Measurements from ENCODE around the gene RPL19.

RPL19 gene

DNA sequence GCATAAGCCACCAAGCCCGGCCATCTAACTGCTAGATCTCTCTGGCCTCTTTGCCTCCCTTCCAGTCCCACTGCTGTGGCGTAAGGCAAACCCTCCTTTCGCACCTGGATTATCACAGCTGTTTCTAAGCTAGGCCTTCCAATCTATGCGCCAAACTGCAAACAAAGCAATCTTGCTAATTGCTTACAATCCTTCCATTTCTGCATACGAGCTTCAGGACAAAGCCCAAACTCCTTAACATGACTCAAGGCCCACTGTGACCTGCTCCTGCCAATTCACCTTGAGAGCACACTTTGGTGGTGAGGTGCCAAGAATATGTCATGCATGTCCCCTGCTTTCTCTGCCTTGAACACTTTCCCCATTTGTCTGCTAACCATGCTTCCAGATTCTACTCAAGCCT is 28.1 kb upstream of the RPL19 start:
- DNase-seq (ENCODE audit: low read depth in 2 of 2, low spot score in 1 of 2), result no peak

DNA sequence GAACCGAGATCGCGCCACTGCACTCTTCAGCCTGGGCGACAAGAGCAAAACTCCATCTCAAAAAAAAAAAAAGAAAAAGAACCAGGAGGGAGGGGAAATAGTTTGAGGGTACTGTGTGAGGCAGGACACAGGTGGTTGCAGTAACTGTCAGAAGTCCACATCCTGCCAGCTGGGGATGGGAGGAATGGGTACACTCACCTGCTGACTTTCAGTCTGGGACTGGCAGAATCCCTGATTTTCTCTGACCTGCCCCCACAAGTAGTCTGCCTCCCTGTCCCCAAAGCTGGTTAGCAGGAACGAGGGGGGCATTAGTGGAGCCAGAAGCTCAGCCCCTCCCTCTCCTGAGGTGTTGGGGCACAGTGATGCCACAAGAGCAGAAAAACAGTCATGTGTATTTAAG is 27.0 kb upstream of the RPL19 start:
- no peak for DNase-seq (ENCODE audit: low read depth in 2 of 2, low spot score in 1 of 2)

DNA sequence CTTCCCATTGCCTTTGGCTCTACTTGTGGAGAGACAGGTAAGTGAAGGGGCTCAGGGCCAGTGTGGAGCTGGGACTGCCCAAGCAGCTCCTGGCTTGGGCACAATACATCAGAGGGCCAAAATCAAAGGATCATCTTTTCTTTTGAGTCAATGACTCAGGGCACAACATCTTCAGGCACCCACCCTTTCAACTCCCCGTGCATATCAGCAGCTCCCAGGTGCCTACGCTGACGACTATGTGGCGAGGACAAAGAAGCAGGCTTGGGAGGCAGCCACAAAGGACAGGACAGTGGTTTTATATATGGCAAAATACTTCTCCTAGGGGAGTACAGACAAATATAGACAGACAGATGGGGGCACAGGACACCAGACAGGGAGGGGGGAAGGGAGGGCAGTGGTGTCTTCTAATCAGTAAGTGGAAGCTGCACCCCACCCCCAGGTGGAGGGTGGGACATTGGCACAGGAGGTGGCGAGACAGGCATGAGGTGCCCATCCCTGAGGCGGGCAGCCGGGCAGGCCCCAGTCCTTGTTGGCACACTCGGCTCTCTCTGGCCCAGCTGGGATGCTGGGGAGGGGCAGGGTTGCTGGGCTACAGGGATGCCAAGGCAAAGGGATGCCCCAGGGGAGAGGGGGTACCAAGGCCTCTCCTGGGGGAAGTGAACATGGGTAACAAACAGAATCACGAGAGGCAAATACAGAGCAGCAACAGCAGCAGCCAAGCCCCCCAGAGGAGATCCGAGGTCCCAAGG is 26.4 kb upstream of the RPL19 start:
- no peak for DNase-seq (ENCODE audit: low read depth in 2 of 2, low spot score in 1 of 2)

DNA sequence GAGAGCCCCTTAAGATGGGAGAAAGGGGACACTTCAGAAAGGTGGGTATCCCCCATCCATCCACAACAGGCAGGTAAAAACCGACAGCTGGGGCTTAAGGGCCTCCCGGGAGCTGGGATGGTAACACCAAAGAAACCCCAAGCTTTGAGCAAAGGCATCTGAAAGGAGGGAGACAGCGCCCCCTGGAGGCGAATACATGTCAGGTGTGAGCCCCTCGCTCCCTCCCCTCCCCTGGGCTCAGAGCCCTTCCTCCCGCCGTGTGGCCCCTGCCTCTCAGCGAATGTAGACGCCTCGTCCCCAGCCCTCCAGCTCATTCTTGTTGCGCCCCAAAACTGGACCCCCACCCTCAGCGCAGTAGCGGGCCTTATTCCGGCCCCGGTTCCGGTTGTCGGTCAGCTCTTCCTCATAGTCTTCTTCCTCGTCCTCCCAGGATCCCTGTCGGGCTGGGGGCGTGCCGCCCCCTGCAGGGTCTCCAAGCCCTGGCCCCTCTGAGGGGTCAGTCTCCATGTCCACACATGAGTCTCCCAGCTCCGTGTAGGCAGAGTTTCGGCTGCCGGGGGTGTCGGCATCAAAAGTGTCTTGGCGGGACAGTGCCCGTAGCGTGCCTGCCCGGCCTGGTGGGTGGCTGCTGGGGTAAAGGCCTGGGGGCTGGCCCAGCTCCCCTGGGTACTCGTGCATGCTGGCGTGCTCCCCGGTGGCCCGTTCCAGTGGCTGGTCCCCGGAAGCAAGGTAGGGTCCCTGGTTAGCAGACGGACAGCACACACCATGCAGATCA is 25.0 kb upstream of the RPL19 start:
- peak; percentile 53 to 68 for DNase-seq (ENCODE audit: low read depth in 2 of 2, low spot score in 1 of 2)

DNA sequence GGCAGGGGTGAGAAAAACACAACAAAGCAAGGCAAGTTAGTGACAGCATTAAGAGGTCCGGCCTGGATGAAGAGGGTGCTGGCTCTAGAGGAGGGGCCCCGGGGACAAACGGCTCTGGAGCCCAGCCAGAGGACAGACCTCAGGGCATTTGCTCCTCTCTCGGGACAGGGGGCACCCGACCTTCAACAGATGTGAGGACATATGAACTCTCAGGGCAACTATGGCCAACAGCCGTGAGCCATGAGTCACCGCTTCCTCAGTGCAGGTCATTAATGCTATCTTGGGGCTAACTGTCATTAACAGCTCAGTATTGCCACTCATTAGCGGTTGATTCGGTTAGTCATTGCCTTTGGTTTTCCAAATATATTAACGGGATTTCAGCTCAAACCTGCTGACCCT is 24.4 kb upstream of the RPL19 start:
- no peak for DNase-seq (ENCODE audit: low read depth in 2 of 2, low spot score in 1 of 2)

DNA sequence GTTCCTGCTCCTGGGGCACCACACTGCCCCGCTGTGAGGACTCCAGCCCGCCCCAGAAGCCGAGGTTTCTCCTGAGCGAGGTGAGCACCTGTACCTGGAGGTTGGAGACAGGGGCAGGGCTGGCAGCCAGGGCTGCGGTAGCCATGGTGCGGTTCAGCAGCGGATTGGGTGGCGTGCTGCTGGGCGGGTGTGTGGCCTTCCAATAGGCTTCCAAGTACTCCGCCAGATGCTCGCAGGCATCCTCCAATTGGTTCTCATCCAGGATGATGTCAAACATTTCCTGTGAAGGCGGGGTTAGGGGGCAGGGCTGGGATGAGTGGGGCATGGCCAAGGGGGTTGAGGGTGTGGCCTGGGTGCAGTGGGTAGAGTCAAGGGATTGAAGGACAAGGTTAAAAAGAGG is 22.8 kb upstream of the RPL19 start:
- no peak for DNase-seq (ENCODE audit: low read depth in 2 of 2, low spot score in 1 of 2)

DNA sequence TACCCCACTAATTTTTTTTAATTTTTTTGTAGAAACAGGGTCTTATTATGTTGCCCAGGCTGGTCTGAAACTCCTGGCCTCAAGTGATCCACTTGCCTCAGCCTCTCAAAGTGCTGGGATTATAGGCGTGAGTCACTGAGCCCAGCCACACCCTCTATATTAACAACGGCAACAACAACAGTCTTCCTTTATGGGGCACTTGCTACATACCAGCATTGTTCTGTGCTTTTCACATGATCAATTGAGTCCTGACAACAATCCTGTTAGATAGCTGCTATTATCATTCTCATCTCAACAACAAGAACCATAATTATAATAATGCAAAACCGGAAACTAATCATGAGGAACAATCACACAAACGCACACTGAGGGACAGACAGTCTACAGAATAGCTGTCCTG is 21.5 kb upstream of the RPL19 start:
- no peak for DNase-seq (ENCODE audit: low read depth in 2 of 2, low spot score in 1 of 2)

DNA sequence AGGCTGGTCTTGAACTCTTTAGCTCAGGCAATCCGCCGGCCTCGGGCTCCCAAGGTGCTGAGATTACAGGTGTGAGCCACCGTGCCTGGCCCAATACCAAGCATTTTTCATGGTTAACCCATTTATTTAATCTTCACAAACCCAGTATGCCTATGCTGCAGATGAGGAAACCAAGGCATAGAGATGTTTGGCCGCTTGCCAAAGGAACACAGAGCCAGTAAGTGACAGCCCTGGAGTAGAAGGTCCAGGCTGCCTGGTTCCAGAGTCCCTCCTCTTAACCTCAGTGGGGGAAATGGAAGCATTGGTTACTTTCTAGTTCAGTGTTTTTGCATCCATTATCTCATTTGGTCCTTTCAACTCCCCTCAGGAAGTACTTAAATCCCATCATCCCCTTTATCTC is 18.8 kb upstream of the RPL19 start:
- DNase-seq (ENCODE audit: low read depth in 2 of 2, low spot score in 1 of 2), result no peak

DNA sequence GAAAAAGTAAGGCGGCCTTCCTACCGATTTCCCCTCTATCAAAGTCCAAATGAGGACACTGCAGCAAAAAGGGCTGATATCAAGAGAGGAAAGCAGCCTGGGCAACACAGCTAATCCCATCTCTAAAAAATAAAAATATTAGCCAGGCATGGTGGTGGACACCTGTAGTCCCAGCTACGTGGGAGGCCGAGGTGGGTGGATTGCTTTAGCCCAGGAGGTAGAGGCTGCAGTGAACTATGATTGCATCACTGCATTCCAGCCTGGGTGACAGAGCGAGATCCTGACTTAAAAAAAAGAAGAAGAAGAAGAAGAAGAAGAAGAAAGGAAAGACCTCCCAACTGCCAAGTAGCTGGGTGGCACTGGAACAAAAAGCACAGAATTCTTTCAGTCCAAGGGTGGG is 17.0 kb upstream of the RPL19 start:
- no peak for DNase-seq (ENCODE audit: low read depth in 2 of 2, low spot score in 1 of 2)

DNA sequence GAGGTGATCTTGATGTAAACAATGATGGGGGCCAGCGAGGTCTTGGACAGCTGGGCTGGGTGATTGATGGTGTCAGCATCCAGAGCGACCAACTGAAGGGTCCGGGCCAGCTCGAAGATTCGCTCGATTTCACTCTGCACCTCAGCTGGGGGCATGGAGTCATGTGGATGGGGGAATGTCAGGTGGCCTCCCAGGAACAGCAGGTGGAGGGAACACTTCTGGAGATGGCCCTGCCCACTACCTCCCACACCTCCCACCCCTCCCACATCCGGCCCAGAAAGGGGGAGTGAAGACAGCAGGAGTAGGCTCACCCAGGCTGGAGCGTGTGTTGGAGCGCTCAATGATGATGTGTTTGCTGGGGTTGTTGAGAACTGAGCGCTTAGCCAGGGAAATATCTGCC is 16.4 kb upstream of the RPL19 start:
- no peak for DNase-seq (ENCODE audit: low read depth in 2 of 2, low spot score in 1 of 2)

DNA sequence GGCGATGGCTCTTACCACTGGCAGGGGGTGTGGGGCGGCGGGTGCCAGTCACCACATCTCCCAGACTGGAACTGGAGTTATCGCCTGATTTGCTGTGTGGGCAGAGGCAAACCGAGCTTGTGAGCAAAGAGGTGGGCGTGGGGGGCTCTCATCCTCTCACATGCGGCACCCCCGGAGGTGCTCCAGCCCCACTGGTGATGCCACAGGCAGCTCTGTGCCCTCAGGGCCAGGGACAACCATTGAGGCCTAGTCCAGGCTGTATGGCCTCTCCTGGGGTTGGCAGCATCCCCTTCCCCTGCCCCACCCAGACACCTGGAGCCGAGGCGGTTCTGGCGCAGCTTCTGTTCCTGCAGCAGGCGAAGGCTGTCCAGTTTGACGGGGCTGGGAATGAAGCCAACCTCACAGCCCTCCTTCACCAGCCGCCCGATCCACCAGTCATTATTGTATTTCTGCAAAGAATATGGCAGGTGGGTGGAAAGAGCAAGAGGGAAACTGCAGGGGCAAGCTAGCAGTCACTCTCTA is 13.5 kb upstream of the RPL19 start:
- no peak for DNase-seq (ENCODE audit: low read depth in 2 of 2, low spot score in 1 of 2)

DNA sequence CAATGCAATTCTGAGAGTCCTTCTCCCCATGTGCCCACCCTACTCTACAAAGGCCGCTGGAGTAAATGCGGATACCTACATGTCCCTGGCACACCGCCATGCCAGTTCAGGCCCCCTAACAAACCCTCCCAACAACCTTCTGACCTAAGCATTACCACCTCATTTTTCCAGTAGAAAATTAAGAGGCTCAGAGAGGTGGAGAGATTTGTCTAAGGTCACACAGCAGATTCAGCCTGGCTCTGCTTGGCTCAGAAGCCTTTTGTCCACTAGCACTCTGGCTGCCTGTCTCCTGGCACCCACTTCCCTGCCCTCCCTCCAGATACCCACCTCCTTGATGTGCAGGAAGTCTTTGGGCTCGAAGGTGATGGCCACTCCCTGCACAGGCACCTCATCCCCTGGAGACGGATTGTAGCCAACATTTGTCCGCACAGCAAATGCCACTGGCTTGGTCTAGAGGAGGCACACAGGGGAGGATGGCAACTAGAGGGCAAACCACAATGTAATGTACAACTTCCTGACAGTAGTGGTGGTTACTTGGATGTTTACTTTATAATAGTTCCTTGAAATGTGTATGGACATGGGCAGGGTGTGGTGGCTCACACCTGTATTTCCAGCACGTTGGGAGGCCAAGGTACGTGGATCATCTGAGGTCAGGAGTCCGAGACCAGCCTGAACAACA is 12.8 kb upstream of the RPL19 start:
- DNase-seq (ENCODE audit: low read depth in 2 of 2, low spot score in 1 of 2), result no peak

DNA sequence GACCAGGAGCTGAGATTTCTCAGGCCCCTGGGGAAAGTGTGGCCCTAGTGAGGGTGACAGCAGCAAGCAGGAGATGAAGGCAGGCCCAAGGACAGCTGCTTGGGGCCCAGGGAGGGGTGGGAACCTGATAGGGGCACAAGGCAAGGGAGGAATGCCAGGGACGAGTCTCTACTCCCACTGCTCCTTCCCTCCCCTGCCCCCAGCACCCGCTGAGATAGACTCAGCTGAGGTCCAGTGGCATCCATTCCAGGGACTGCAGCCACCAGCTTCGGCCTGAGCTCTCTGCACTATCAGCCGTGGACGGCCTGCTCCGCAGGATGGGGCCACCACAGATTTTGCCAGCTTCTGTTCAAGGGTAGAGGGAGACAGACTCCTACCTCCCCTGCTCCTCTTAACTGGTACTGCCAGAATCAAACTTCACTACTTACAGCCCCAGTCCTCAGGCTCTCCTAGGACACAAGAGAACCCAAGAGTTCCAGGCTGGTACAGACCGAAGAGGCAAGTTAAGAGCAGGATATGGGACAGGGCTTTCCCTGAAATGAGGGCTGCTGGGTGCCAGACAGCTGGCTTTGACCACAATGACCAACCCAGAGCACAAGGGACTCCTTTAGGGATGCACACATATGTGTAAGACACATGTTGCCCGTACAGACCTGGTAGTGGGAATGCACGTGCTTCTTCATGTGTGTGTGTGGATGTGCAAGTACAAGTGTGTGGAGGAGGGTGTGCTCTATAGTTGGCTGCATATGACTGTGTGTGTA is 8.2 kb upstream of the RPL19 start:
- no peak for DNase-seq (ENCODE audit: low read depth in 2 of 2, low spot score in 1 of 2)

DNA sequence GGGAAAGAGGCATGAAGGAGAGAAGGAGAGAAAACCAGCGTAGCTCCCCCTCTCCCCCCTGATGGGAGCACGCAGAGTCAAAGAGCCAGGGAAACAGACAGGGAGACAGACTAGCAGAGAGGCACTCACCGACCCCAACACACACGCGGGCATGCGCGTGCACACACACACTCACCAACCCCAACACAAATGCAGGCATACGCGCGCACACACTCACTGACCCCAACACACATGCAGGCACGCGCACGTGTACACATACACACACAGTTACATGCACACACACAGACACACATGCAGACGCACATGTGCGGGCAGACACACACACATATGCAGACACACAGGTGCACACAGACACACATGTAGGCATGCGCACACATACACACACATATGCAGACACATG is 7.2 kb upstream of the RPL19 start:
- no peak for DNase-seq (ENCODE audit: low read depth in 2 of 2, low spot score in 1 of 2)

DNA sequence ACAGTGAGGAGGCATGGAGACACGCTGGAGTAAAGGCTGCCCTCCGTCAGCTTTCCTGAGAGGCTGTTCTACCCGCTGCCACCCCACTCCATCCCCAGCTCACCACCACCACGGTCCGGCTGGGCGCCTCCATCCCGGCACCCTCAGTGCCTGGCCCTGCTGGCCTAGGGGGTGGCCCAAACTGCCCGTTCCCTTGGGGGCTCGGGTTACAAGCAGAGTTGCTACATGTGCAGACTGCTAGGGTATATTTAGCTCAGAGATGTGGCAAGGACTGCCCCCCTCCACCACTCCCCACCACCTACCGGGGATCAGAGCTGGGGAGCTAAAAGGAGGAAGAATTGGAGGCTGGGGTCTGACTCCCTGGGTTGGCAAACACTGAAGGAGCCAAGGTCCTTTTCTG is 6.7 kb upstream of the RPL19 start:
- no peak for DNase-seq (ENCODE audit: low read depth in 2 of 2, low spot score in 1 of 2)

DNA sequence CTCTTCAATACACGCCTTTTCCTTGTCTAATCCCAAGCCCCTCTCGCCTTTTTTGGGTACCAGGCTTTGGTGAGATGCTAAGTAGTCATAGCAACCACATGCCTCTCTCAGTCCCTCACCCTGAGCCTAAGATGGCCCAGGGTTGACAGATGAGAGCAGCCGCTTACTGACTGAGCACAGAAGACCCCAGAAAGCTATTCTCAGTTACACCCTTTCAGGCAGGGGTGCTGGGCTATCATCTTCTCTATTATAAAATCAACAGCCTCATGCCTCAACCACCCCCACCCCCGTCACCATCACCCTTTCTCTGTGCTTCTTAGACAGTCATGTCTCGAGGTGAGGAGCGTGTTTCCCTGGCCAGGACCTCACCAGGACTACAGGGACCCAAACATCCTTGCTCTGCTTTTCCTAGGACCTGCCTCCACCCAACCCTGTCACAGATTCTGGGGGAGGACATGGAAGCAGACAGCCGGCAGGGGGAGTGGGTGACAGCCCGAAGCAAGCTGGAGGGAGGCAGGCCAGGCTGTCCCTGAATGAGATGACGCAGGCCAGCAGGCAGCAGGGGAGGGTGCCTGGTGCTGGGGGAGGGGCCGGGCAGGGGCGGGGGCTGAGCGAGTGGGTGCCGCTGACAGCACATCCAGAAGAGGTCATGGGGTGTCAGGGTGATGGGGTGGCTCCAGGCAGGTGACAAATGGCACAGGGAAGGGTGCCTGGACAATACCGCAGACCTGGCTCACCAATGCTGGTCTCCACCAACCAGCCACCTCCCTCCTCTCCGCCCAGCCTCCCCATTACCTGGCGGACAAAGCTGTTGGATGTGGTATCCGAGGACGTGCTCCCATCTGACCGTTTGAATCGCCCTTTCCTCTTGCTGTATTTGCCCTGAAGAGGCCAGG is 5.7 kb upstream of the RPL19 start:
- no peak for DNase-seq (ENCODE audit: low read depth in 2 of 2, low spot score in 1 of 2)

DNA sequence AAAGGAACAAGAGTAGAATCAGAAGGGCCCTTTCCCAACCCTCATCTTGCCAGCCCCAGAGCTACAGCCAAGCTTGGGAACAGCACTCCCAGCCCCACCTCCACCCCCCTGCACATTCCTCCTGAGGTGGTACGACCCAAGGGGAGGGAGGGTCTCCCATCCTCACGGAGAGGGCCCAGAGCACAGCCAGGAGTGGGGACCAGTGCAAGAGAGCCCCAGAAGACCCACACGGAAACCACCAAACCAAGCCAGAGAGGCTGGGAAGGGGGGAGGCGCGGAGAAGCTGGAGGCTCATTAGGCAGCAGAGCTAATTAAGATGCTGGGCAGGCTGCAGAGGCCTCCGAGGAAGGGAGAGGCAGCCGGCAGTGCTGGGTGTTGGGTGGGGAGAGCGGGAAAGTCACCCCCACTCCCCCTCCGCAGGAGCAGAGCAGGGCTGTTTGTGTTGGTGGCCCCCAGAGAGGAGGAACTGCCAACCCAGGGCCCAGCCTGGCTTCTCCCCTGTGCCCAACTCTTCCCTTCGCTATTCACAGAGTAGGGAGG is 5.0 kb upstream of the RPL19 start:
- DNase-seq (ENCODE audit: low read depth in 2 of 2, low spot score in 1 of 2), result no peak

DNA sequence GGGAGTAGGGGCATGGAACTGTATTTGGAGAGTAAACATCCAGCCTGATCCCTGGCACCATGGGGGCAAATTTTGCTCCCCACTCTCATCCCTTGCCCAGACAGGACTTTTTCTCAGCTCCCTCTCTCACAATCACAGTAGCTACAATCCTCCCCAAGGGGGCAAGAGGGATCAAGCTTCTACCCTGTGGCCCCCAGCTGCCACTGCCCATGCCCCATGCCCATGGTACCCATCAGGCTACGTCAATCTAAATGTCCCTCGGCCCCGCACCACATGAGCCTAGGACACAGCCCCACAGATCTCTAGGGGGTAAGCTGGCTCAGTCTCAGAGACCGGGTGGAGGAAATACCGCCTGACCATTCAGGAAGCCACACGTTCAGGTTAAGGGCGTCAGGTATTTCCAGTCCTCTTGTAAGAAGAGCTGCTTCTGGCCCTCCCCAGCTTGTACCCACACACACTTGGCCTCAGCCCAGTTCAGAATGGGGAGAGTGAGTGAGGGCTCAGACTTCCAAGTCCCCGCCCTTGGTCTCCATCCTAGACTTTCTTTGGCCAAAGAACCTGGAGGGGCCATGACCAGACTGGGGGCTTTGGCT is 4.4 kb upstream of the RPL19 start:
- no peak for DNase-seq (ENCODE audit: low read depth in 2 of 2, low spot score in 1 of 2)

DNA sequence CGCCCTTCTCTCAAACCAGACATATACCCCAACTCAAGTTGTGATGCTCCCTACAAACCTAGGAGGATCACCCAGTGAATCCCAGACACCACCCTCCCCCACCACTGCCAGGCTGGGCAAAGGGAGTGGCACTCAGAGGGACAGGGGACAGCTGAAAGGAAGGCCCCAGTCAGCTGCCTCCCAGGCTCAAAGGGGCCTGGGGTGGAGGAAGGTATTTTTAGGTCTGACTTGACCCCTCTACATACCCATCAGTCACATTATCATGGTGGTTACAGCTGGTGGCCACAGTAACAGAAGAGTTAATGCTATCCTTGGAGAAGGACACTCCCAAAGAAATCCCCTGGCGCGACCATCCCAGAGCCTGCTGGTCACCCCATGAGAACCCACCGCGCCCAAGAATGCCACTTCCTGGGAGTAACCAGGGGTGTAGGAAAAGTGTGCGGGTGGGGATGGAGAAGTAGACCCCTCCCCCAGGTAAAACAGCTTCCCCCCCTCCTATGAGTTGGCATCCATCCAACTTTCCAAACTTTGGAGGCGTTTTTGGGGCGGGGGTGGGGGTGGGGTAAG is 3.8 kb upstream of the RPL19 start:
- DNase-seq (ENCODE audit: low read depth in 2 of 2, low spot score in 1 of 2), result no peak

Data from stimulated activated CD8-positive, alpha-beta memory T cell treated with anti-CD3 and anti-CD28 coated beads, Interleukin-4, amount 100 ng/mL, for 4 hours (primary cell).